Measurements from ENCODE around the gene RBM6. TPM values are rescaled to one million over a fixed set of nuclear protein-coding genes. Genes with fewer than 3 reads are reported as not detected.
"Not testable (repeated sequence)": the region's sequence is repeated elsewhere in the genome, so short reads cannot be mapped to it uniquely, and the experiment has no call there.

Gene RBM6
- total RNA-seq, 1 experiment from 2014 or later, result 23.7 TPM

GRCh38 chr3:49972656-49973055 is 32.7 kb downstream of the RBM6 start:
- DNase-seq (ENCODE audit: low spot score), result no peak

GRCh38 chr3:49976942-49977341 is 37.0 kb downstream of the RBM6 start:
- DNase-seq (ENCODE audit: low spot score), result no peak

GRCh38 chr3:49984394-49984793 is 44.4 kb downstream of the RBM6 start:
- DNase-seq (ENCODE audit: low spot score), result no peak

GRCh38 chr3:49992326-49992725 is 52.4 kb downstream of the RBM6 start:
- DNase-seq (ENCODE audit: low spot score), result no peak

GRCh38 chr3:49994476-49994875 is 54.5 kb downstream of the RBM6 start:
- DNase-seq (ENCODE audit: low spot score), result no peak

GRCh38 chr3:49996016-49996415 is 56.1 kb downstream of the RBM6 start:
- DNase-seq (ENCODE audit: low spot score), result no peak

GRCh38 chr3:49997862-49998261 is 57.9 kb downstream of the RBM6 start:
- no peak for DNase-seq (ENCODE audit: low spot score)

GRCh38 chr3:49998326-49998725 is 58.4 kb downstream of the RBM6 start:
- peak; percentile 54 for DNase-seq (ENCODE audit: low spot score)

- DNase-seq (ENCODE audit: low spot score), result no peak
Measured at GRCh38 chr3:50001511-50001910, 61.6 kb downstream of the RBM6 start.

- no peak for DNase-seq (ENCODE audit: low spot score)
Measured at GRCh38 chr3:50003216-50003615, 63.3 kb downstream of the RBM6 start.

- no peak for DNase-seq (ENCODE audit: low spot score)
Measured at GRCh38 chr3:50003824-50004223, 63.9 kb downstream of the RBM6 start.

- no peak for DNase-seq (ENCODE audit: low spot score)
Measured at GRCh38 chr3:50008931-50009330, 69.0 kb downstream of the RBM6 start.

GRCh38 chr3:50010959-50011358 is 71.0 kb downstream of the RBM6 start:
- DNase-seq (ENCODE audit: low spot score), result no peak

GRCh38 chr3:50015918-50016317 is 76.0 kb downstream of the RBM6 start:
- DNase-seq (ENCODE audit: low spot score), result no peak

GRCh38 chr3:50028346-50028745 is 88.4 kb downstream of the RBM6 start:
- DNase-seq (ENCODE audit: low spot score), result no peak

GRCh38 chr3:50031201-50031600 is 91.3 kb downstream of the RBM6 start:
- not testable (repeated sequence) for DNase-seq (ENCODE audit: low spot score)

GRCh38 chr3:50044976-50045375 is 105.0 kb downstream of the RBM6 start:
- DNase-seq (ENCODE audit: low spot score), result no peak

- DNase-seq (ENCODE audit: low spot score), result no peak
Measured at GRCh38 chr3:50047426-50047825, 107.5 kb downstream of the RBM6 start.

GRCh38 chr3:50050361-50050760 is 110.4 kb downstream of the RBM6 start:
- DNase-seq (ENCODE audit: low spot score), result no peak

GRCh38 chr3:50057756-50058155 is 117.8 kb downstream of the RBM6 start:
- DNase-seq (ENCODE audit: low spot score), result no peak

- DNase-seq (ENCODE audit: low spot score), result no peak
Measured at GRCh38 chr3:50068134-50068533, 128.2 kb downstream of the RBM6 start.

GRCh38 chr3:50078091-50078490 is 138.1 kb downstream of the RBM6 start:
- no peak for DNase-seq (ENCODE audit: low spot score)

GRCh38 chr3:50078622-50079021 is 138.7 kb downstream of the RBM6 start:
- no peak for DNase-seq (ENCODE audit: low spot score)

- DNase-seq (ENCODE audit: low spot score), result not testable (repeated sequence)
Measured at GRCh38 chr3:50084951-50085350, 145.0 kb downstream of the RBM6 start.
